Heart left ventricle (tissue), 16 donors: Measurements from ENCODE around the gene IGIP. TPM values are rescaled to one million over a fixed set of nuclear protein-coding genes. Genes with fewer than 3 reads are reported as not detected.
"Not testable (repeated sequence)": the region's sequence is repeated elsewhere in the genome, so short reads cannot be mapped to it uniquely, and the experiment has no call there.

Source experiments
- ATAC-seq, 4 donors: fragments of 200-7000 bp; cut with Tn5 transposase; one replicate each; pipeline ENCODE4 v1.9.1; 2020 to 2022; ENCODE audit warnings: moderate library complexity in 4 of 4, mild to moderate bottlenecking in 3 of 4, moderate number of reproducible peaks in 1 of 4
- DNase-seq, 5 donors: peaks; one replicate each; pipeline ENCODE4 v3.0.0-alpha.2; 2020
- H3K27ac ChIP-seq, 12 donors: fragments of 200-600 bp; sonication (generic) in 4 of 12; one replicate each; pipeline versions ENCODE4 v1.5.0 to v1.8.0; 2016 to 2022; ENCODE audit warnings: mild to moderate bottlenecking in 2 of 12
- H3K27me3 ChIP-seq, 9 donors: fragments of 200-600 bp; sonication (generic) in 2 of 9; one replicate each; pipeline versions ENCODE4 v1.5.1 to v1.8.0; 2016 to 2022; ENCODE audit warnings: mild to moderate bottlenecking in 3 of 9
- H3K36me3 ChIP-seq, 9 donors: fragments of 200-600 bp; sonication (generic) in 2 of 9; one replicate each; pipeline versions ENCODE4 v1.5.0 to v1.8.0; 2018 to 2022; ENCODE audit warnings: mild to moderate bottlenecking in 2 of 9
- H3K4me1 ChIP-seq, 12 donors: fragments of 200-600 bp; sonication (generic) in 4 of 12; one replicate each; pipeline versions ENCODE4 v1.5.0 to v1.8.0; 2016 to 2022; ENCODE audit warnings: mild to moderate bottlenecking in 3 of 12
- H3K4me3 ChIP-seq, 12 donors: fragments of 200-600 bp; sonication (generic) in 4 of 12; one replicate each; pipeline versions ENCODE4 v1.5.0 to v1.8.0; 2017 to 2022; ENCODE audit warnings: mild to moderate bottlenecking in 9 of 12, moderate library complexity in 4 of 12
- H3K9me3 ChIP-seq, 12 donors: fragments of 200-600 bp; sonication (generic) in 4 of 12; one replicate each; pipeline versions ENCODE4 v1.5.0 to v1.8.0; 2016 to 2022; ENCODE audit warnings: mild to moderate bottlenecking in 1 of 12
- CTCF ChIP-seq, 12 donors: fragments of 200-600 bp; sonication (generic) in 4 of 12; IDR thresholded peaks; one replicate each; pipeline versions ENCODE4 v1.5.0 to v1.8.0; 2018 to 2022; ENCODE audit warnings: antibody characterized with exemption in 12 of 12, mild to moderate bottlenecking in 5 of 12
- POLR2A ChIP-seq, 2 donors: fragments of 450-650 bp; IDR thresholded peaks; one replicate each; pipeline ENCODE4 v1.6.1; 2017; ENCODE audit warnings: antibody characterized with exemption in 2 of 2, mild to moderate bottlenecking in 2 of 2, moderate library complexity in 2 of 2
- WGBS, 4 donors: extraction: QIAGEN DNeasy Blood & Tissue Kit in 2 of 4; methylation state at CpG; one replicate each; pipeline versions ENCODE4 v1.1.5 to v1.1.7; 2013 to 2018; 5-methylcytosine and 5-hydroxymethylcytosine counted together
- intact Hi-C, 10 donors: fragments of 100-400 bp; cut with DNase I; formaldehyde crosslinking; loops; one replicate each; pipeline versions ENCODE4 v1.11.1 to v1.14.2; 2022
- polyA plus RNA-seq, 2 donors: library from polyadenylated mRNA; stranded (reverse); fragments of 200-250 nt; gene quantifications; one replicate each; pipeline ENCODE4 v1.2.3, GENCODE V29; 2013
- total RNA-seq, 9 donors: library from RNA; depleted of rRNA in 2 of 9; stranded (reverse); fragments of >200 nt in 2 of 9; fragmentation: NEBNext Ultra II Directional in 3 of 9; extraction: Animal tissue kit (Norgen Biotek cat#: 25700) in 3 of 9; gene quantifications; one replicate each; pipeline versions ENCODE4 v1.1.0 to v1.2.4, GENCODE V29; 2016 to 2023
- donor health status: ischemic (EF 13 %, LVEDD 7.1; RV severe dilation, severe dysfunction).
- donor health status: healthy with polysubstance abuse.
- donor health status: DM: no; HTN: yes; CAD: no.
- donor health status: DM: no; HTN: no; CAD: no.
- donor health status: ischemic (EF 25% LVEDD 6.9; RV normal size, moderate dysfunction).
- donor health status: ischemic (EF 25% LVEDD 5.7; RV mildly dilated, moderate dysfunction).
- donor health status: healthy.
- donor health status: DM: yes; HTN: yes; CAD: no.
- donor health status: ischemic (EF 35%, LVEDD 5.7; RV mildly dilated, moderate dysfunction).
- donor health status: nonischemic (EF 11% LVEDD 7.7; RV severe dilation, severe dysfunction).
- donor health status: DM: yes; HTN: yes; CAD: no.
- donor health status: PGD.
- donor health status: ischemic (EF 29% LVEDD 5.4; RV normal size, mild dysfunction).
- donor health status: nonischemic (EF 23%, LVEDD 6.1; RV moderate dilation, normal function).

The IGIP gene
- total and polyA plus RNA-seq, 11 donors: 5.8 to 18.3 (median 10.5) TPM

GRCh38 chr5:140153905-140154304 lies 28.2 kb downstream of the IGIP start:
- Histone ChIP-seq H3K4me1 (peaks cover 0 to 19% (median 9%) of the 10 kb centered on the region in 12 donors), H3K27me3 (no peaks in the 10 kb centered on the region), H3K9me3 (no peaks in the 10 kb centered on the region), H3K27ac (no peak overlapping the region), H3K4me3 (no peak overlapping the region), H3K36me3 (no peaks in the 10 kb centered on the region)
- WGBS, 4 donors: 75 to 83% (median 79%) methylated on average over 8 of the region's 8 CpGs
- ATAC-seq: no peak
- intact Hi-C loops: loop anchor here in 3 of 10 donors (10.0 kb wide), 2 partner anchors 289 to 519 kb away; no protein-coding TSS in a partner anchor
- TF ChIP-seq POLR2A (IDR thresholded peaks at IDR 0.05) (no peak), CTCF (IDR thresholded peaks at IDR 0.05) (no peak)
- DNase-seq: no peak

- not testable (repeated sequence) for H3K4me3 ChIP-seq, H3K27me3 ChIP-seq, ATAC-seq, H3K9me3 ChIP-seq, H3K27ac ChIP-seq, DNase-seq, H3K36me3 ChIP-seq
- H3K4me1 ChIP-seq: peaks cover 0 to 19% (median 9%) of the 10 kb centered on the region in 12 donors
- intact Hi-C loops: loop anchor here in 8 of 10 donors (5.0 to 10.0 kb wide), 6 partner anchors 48 to 520 kb away; no protein-coding TSS in a partner anchor
- WGBS, 4 donors: 88 to 93% (median 90%) methylated on average over 21 of the region's 21 CpGs
These were observed 29.1 kb downstream of the IGIP start for GRCh38 chr5:140154710-140155381.

- Histone ChIP-seq H3K9me3 (no peaks in the 10 kb centered on the region), H3K4me1 (peaks cover 0 to 19% (median 9%) of the 10 kb centered on the region in 12 donors), H3K4me3 (peak overlapping the region in 11 of 12 donors; percentile 15 to 57 (median 48)), H3K27me3 (no peaks in the 10 kb centered on the region), H3K27ac (peak overlapping the region in 11 of 12 donors; percentile 11 to 71 (median 43)), H3K36me3 (no peaks in the 10 kb centered on the region)
- ATAC-seq (peak; percentile 93 to 96 (median 96)), DNase-seq (peak; percentile 88 to 93 (median 90))
- TF ChIP-seq POLR2A (IDR thresholded peaks at IDR 0.05) (no peak), CTCF (IDR thresholded peaks at IDR 0.05) (peak; percentile 85 to 93 (median 90))
- 3 to 6% (median 5%) methylated on average over 27 to 30 of the region's 30 CpGs for WGBS, 4 donors
- intact Hi-C loops: loop anchor here (1.0 to 10.0 kb wide), 13 partner anchors 50 to 522 kb away; no protein-coding TSS in a partner anchor
These were observed 31.5 kb downstream of the IGIP start for GRCh38 chr5:140157032-140157781.

GRCh38 chr5:140159014-140159927 lies 33.5 kb downstream of the IGIP start:
- Histone ChIP-seq H3K36me3 (no peaks in the 10 kb centered on the region), H3K9me3 (no peaks in the 10 kb centered on the region), H3K27me3 (no peaks in the 10 kb centered on the region), H3K27ac (no peak overlapping the region), H3K4me3 (no peak overlapping the region), H3K4me1 (peaks cover 0 to 19% (median 9%) of the 10 kb centered on the region in 12 donors)
- ATAC-seq: no peak
- no peak for DNase-seq
- WGBS, 4 donors: 71 to 80% (median 77%) methylated on average over 7 of the region's 7 CpGs
- intact Hi-C loops: loop anchor here in 8 of 10 donors (5.0 to 10.0 kb wide), 6 partner anchors 52 to 524 kb away; no protein-coding TSS in a partner anchor
- TF ChIP-seq CTCF (IDR thresholded peaks at IDR 0.05): no peak
- TF ChIP-seq POLR2A (IDR thresholded peaks at IDR 0.05): no peak
